ENCODE data around the gene FUT3. TPM values are rescaled to one million over a fixed set of nuclear protein-coding genes. Genes with fewer than 3 reads are reported as not detected.
A peak's percentile ranks its signal among the peaks of the same experiment; 100 is the strongest.

Gene FUT3
- total RNA-seq, 1 donor from 2014 or later, result 11.3 TPM

DNA sequence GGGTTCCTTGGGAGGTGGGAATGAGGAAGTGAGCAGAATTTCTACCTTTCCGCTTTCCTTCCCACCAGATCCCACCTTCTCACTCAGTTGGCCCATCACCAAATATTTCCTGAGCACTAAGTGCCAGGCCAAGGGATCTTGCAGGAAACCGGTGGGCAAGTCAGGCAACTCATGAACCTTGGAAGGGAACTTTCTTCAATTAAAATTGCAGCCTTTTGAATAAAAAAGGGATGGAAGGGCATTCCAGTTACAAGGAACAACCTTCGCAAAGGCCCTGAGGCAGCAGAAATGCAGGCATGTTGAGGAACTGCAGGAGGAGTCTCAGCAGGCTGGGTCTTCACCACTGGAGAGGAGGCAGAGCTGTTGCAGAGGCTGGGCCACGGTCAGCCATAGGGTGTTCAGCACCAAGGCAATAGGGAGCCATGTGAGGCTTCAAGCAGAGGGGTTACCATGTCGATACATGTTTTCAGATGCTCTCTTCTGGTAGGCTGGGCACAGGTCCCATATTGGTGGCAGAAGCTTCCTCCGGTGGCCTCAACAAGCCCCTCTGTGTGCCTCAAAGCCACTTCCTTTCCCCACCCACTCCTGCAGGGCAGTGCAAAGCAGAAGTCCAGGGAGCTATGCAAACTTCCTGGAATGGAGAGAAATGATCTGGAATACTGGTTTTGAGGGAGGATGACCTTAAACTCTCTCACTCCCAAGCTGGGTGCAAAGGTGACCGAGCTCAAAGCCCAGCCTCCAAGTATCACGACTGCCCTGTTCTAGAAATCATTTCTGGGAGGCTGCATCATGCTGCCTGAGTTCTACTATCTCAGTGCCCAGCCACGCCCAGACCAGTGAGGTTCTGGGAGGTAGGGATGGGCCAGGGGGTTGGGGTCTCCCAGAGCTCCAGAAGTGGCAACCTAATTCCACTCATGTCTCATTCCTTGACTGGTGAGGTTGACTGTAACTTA lies 11.9 kb downstream of the FUT3 start, which contains the start of gene FUT6:
FUT6 (minus strand) TSS at position 638 of the 953 bp plus-strand sequence. CDS start 7,135 bp downstream, outside the sequence.
- intact Hi-C loops (cut with DNase I), result no loop called here
- H3K4me1 ChIP-seq, result no peaks in the 10 kb centered on the region
- DNase-seq (no peak), ATAC-seq (no peak)
- H3K9me3 ChIP-seq, result no peaks in the 10 kb centered on the region
- TF ChIP-seq, protein P1, sequence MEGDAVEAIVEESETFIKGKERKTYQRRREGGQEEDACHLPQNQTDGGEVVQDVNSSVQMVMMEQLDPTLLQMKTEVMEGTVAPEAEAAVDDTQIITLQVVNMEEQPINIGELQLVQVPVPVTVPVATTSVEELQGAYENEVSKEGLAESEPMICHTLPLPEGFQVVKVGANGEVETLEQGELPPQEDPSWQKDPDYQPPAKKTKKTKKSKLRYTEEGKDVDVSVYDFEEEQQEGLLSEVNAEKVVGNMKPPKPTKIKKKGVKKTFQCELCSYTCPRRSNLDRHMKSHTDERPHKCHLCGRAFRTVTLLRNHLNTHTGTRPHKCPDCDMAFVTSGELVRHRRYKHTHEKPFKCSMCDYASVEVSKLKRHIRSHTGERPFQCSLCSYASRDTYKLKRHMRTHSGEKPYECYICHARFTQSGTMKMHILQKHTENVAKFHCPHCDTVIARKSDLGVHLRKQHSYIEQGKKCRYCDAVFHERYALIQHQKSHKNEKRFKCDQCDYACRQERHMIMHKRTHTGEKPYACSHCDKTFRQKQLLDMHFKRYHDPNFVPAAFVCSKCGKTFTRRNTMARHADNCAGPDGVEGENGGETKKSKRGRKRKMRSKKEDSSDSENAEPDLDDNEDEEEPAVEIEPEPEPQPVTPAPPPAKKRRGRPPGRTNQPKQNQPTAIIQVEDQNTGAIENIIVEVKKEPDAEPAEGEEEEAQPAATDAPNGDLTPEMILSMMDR (IDR thresholded peaks at IDR 0.05), result no peak
- H3K27me3 ChIP-seq (ENCODE audit: low read depth), result peaks cover 13% of the 10 kb centered on the region
- H3K27ac ChIP-seq, result no peak within 1 kb of the TSS
- no peaks in the 10 kb centered on the region for H3K36me3 ChIP-seq
- H3K4me3 ChIP-seq, result no peak within 1 kb of the TSS

DNA sequence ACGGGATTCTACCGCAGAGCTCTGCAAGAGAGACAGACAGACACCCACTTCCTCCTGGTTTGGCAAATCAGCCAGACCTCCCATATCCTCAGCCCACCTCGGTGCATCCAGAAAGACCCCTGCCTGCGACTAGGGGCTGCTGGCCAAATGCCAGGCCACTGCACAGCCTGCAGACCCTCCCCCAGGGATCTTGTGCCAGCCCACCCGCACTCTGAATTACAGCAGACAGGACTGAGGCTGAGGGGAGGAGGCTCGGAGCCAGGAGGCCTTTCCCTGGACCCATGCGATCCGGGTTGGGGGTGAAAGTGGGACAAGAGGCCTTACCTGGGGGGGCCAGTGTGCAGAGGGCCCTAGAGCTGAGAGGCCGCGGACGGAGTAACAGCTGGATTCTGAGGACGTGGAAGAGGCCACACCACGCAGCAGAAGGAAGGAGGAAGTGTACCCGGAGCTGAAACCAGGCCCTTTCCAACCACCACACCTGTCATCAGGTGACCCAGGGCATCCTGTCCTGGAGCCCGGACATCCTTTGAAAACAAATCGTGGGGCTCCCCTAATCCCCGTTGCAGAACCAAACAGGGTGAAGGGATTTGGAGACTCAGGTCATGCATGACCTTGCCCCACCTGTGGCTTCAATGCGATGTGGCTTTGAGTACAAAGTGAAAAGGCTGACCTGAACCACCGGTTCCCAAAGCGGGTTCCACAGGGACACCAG lies 12.7 kb downstream of the FUT3 start:
- H3K9me3 ChIP-seq, result no peaks in the 10 kb centered on the region
- peak in 1 of 2 donors; percentile 14 for ATAC-seq
- H3K36me3 ChIP-seq, result no peaks in the 10 kb centered on the region
- TF ChIP-seq, protein P1 (IDR thresholded peaks at IDR 0.05), result no peak
- no peak overlapping the region for H3K27ac ChIP-seq
- H3K4me1 ChIP-seq, result no peaks in the 10 kb centered on the region
- H3K4me3 ChIP-seq, result no peak overlapping the region
- DNase-seq, result no peak
- intact Hi-C loops (cut with DNase I), result no loop called here
- peaks cover 13% of the 10 kb centered on the region for H3K27me3 ChIP-seq (ENCODE audit: low read depth)

DNA sequence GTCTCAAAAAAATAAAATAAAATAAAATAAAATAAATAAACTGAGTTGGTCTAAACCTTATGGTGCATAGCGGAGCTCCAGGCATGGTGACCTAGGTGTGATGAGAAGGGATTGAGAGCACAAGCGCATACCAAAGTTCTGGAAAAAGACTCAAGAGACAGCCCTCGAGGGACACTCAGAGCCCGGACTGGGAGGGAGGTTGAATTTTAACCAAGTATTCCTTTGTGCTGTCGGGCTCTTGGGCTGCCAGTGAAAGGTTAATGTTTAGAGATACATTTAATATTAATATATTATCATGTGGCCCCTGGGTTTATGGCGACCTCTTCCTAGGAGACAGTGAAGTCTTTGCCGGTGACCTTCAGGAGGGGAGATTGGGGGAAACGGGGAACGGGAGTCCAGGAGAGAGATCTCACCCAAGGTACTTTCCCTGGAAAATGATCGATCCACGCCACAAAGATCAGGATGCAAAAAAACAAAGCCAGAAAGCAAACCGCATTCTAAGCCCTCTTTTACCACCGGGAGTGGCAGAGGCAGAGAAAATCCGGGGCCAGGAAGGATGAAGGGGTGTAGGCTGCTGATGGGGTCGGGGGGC lies 13.4 kb downstream of the FUT3 start:
- no peak overlapping the region for H3K4me3 ChIP-seq
- ATAC-seq, result no peak
- peaks cover 13% of the 10 kb centered on the region for H3K27me3 ChIP-seq (ENCODE audit: low read depth)
- H3K27ac ChIP-seq, result no peak overlapping the region
- no peaks in the 10 kb centered on the region for H3K9me3 ChIP-seq
- intact Hi-C loops (cut with DNase I), result no loop called here
- no peaks in the 10 kb centered on the region for H3K36me3 ChIP-seq
- DNase-seq, result no peak
- TF ChIP-seq, protein P1 (IDR thresholded peaks at IDR 0.05), result no peak
- H3K4me1 ChIP-seq, result no peaks in the 10 kb centered on the region

DNA sequence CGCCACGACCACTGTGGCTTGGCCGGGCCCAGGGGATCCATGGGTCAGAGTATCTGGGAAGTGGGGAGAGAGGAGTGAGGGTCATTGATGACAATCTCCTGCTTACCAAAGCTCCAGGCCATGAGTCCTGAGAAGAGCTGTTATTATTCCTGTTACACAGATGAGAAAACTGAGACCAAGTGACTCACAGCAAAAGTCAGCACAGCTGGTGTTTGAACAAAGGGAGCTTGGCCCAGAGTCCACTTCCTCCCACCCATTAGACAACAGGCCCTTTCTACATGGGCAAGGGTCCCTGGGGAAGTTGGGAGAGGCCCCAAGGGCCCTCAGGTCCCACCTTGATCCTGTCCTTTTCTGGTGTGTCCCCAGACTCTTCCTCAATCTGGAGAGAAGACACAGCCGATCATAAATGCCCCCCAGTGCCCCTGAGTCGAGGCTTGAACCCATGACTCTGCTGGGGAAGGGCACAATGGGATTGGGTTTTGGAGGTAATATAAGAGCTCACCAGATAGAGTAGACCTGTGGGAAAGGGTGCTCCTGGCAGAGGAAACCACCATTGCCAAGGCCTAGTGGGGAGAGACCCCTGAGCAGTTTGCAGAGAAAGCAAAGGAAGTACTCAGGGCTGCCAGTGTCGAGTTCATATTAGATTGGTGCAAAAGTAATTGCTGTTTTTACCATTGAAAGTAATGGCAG lies 18.6 kb downstream of the FUT3 start:
- H3K4me1 ChIP-seq, result peaks cover 14% of the 10 kb centered on the region
- H3K36me3 ChIP-seq, result no peaks in the 10 kb centered on the region
- TF ChIP-seq, protein P1 (IDR thresholded peaks at IDR 0.05), result no peak
- DNase-seq (no peak), ATAC-seq (no peak)
- no peaks in the 10 kb centered on the region for H3K9me3 ChIP-seq
- no peak overlapping the region for H3K4me3 ChIP-seq
- H3K27me3 ChIP-seq (ENCODE audit: low read depth), result peaks cover 18% of the 10 kb centered on the region
- no peak overlapping the region for H3K27ac ChIP-seq
- intact Hi-C loops (cut with DNase I), result no loop called here

DNA sequence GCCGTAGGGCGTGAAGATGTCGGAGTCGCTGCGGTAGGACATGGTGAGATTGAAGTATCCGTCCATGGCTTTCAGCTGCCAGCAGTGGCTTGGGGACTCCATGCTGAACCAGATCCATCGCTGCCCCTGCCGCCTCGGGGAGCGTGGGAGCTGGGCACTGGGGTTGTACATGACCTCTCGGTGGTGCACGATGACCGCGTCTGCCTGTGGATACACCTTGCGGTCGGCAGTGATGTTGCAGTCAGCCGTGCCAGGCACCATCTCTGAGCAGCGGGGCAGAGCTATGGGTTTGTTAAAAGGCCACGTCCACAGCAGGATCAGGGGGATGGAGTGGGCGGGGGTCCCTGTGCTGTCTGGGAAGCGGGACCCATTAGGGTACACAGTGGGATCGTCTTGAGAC lies 19.2 kb downstream of the FUT3 start:
- H3K27me3 ChIP-seq (ENCODE audit: low read depth), result peaks cover 18% of the 10 kb centered on the region
- intact Hi-C loops (cut with DNase I), result no loop called here
- H3K4me1 ChIP-seq, result peaks cover 14% of the 10 kb centered on the region
- no peaks in the 10 kb centered on the region for H3K36me3 ChIP-seq
- TF ChIP-seq, protein P1 (IDR thresholded peaks at IDR 0.05), result no peak
- ATAC-seq (no peak), DNase-seq (no peak)
- H3K27ac ChIP-seq, result no peak overlapping the region
- H3K9me3 ChIP-seq, result no peaks in the 10 kb centered on the region
- H3K4me3 ChIP-seq, result no peak overlapping the region

Data from lower lobe of right lung (tissue), 2 donors.